HEK293T (cell line): ENCODE data around the gene JPH4.

Experiments used
- CTCF ChIA-PET: fragments of 350-600 bp; formaldehyde crosslinking; extraction: SDS; loops from one replicate; lab custom pipeline; 2021; ENCODE audit warnings: antibody characterized with exemption, inconsistent platforms; lab: Yijun Ruan, JAX
- POLR2A ChIA-PET: fragments of 350-600 bp; formaldehyde crosslinking; extraction: SDS; loops from one replicate; lab custom pipeline; 2020; ENCODE audit warnings: antibody characterized with exemption, inconsistent platforms; lab: Yijun Ruan, JAX
- DNase-seq: peaks from one replicate; pipeline ENCODE4 v3.0.0; 2012; ENCODE audit warnings: mixed read lengths; ENCODE audit errors: extremely low spot score
- ARNT ChIP-seq: fragments of 450-650 bp; IDR thresholded peaks from 2 replicates; pipeline ENCODE4 v1.6.1; 2017; ENCODE audit warnings: mild to moderate bottlenecking
- BHLHE40 ChIP-seq: fragments of 450-650 bp; IDR thresholded peaks from 2 replicates; pipeline ENCODE4 v1.6.1; 2016; ENCODE audit warnings: mild to moderate bottlenecking, moderate library complexity, borderline replicate concordance
- CTBP1 ChIP-seq: fragments of 450-650 bp; IDR thresholded peaks from 2 replicates; pipeline ENCODE4 v1.6.1; 2016; ENCODE audit warnings: borderline replicate concordance
- ELF4 ChIP-seq: fragments of 450-650 bp; IDR thresholded peaks from 2 replicates; pipeline ENCODE4 v1.6.1; 2017; ENCODE audit warnings: antibody characterized with exemption
- FOXA1 ChIP-seq: fragments of 450-650 bp; IDR thresholded peaks from 2 replicates; pipeline ENCODE4 v1.6.1; 2016; ENCODE audit warnings: mild to moderate bottlenecking
- FOXK2 ChIP-seq: fragments of 450-650 bp; IDR thresholded peaks from 2 replicates; pipeline ENCODE4 v1.6.1; 2016; ENCODE audit warnings: mild to moderate bottlenecking
- FOXM1 ChIP-seq: fragments of 450-650 bp; IDR thresholded peaks from 2 replicates; pipeline ENCODE4 v1.6.1; 2017; ENCODE audit warnings: mild to moderate bottlenecking, borderline replicate concordance
- HDGF ChIP-seq: fragments of 450-650 bp; IDR thresholded peaks from 2 replicates; pipeline ENCODE4 v1.6.1; 2017; ENCODE audit warnings: antibody characterized with exemption, borderline replicate concordance
- L3MBTL2 ChIP-seq: fragments of 450-650 bp; conservative IDR thresholded peaks from 2 replicates; pipeline ENCODE4 v1.6.1; 2016; ENCODE audit warnings: mild to moderate bottlenecking
- LEF1 ChIP-seq: fragments of 450-650 bp; IDR thresholded peaks from 2 replicates; pipeline ENCODE4 v1.6.1; 2017; ENCODE audit warnings: mild to moderate bottlenecking, borderline replicate concordance
- NFRKB ChIP-seq: fragments of 450-650 bp; IDR thresholded peaks from 2 replicates; pipeline ENCODE4 v1.6.1; 2016; ENCODE audit warnings: mild to moderate bottlenecking, moderate library complexity
- SP1 ChIP-seq: fragments of 450-650 bp; IDR thresholded peaks from 2 replicates; pipeline ENCODE4 v1.6.1; 2017
- SUZ12 ChIP-seq: fragments of 450-650 bp; IDR thresholded peaks from 2 replicates; pipeline ENCODE4 v1.6.1; 2016; ENCODE audit warnings: mild to moderate bottlenecking
- TARDBP ChIP-seq: fragments of 450-650 bp; IDR thresholded peaks from 2 replicates; pipeline ENCODE4 v1.6.1; 2016
- ZNF384 ChIP-seq: fragments of 450-650 bp; IDR thresholded peaks from 2 replicates; pipeline ENCODE4 v1.6.1; 2016
- TF ChIP-seq, protein P1 (sequence below): fragments of 450-650 bp; IDR thresholded peaks from 2 replicates; pipeline ENCODE4 v1.6.1; 2016

Gene JPH4

DNA sequence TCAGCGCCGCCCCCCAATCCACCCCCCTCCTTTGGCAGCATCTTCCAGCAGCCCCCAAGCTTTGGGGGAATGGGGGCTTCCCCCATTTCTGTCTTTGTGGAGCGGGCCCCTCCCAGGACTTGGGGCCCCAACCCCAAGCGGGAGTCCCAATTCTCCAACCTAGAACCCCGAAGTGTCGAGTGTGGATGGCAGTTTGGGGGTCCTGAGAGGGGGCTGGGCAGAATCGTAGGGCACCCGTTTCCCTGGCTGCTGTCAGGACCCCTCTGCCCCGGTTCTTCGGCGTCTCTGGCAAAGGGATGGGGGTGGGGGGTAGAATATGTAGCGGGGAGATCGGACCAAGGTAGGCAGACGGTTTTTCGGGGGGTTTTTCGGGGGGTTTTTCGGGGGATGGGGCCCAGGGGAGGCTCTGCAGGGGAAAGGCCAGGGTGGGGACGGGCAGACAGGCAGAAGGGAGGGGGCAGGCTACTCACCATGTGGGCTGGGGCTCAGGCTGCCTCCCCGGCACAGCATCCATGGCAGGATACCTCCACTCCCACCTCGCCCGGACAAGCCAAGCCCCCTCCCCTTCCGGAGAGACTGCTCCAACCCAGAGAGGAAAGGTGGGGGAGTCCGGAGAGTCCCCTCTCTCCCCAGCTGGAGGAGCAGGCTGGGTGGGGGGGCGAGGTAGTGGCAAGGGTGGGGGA lies 739 bp downstream of the JPH4 start:
- DNase-seq = no peak
- CTCF ChIA-PET = interaction anchor here (1.0 kb wide), 1 partner anchor 9 kb away, joined by 3 read pairs; no protein-coding TSS in a partner anchor
- POLR2A ChIA-PET = no interaction called here
- TF ChIP-seq SP1 = no peak
- no peak for TF ChIP-seq ARNT
- no peak for TF ChIP-seq NFRKB
- no peak for TF ChIP-seq CTBP1
- no peak for TF ChIP-seq LEF1
- TF ChIP-seq TARDBP = no peak
- TF ChIP-seq L3MBTL2 = no peak
- TF ChIP-seq FOXK2 = no peak
- TF ChIP-seq ZNF384 = no peak
- no peak for TF ChIP-seq FOXA1

DNA sequence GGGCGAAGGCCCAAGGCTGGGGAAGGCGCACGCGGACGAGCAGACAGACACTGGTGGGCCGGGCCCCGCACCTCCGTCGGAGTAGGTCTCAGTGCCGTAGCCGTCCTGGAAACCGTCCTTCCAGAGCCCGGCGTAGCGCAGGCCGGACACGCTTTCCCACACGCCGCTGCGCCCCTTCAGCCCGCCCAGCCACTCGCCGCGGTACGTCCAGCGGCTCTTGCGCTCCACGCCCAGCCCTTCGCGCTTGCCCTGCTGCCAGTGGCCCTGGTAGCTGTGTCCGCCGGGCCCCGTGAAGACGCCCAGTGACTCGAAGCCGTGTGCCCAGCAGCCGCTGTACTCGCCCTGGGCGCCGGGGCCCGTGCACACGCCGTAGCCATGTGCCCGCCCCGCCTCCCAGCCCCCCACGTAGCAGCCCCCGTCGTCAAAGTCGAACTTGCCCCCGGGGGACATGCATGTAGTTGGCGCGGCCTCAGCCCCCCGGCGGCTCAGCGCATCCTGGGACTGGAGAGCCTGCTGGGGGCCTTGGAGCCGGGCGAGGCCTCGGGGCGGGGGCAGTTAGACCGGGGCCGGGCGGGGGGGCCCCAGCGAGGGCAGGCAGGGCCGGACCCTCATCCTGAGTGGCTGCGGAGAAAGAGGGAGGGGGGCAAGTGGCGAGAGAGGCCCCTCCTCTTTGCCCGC lies 1.4 kb downstream of the JPH4 start:
- ChIA-PET POLR2A (no interaction called here), CTCF (no interaction called here)
- TF ChIP-seq FOXK2 (no peak), SUZ12 (no peak), LEF1 (no peak), L3MBTL2 (no peak), TARDBP (no peak)
- TF ChIP-seq, protein P1, sequence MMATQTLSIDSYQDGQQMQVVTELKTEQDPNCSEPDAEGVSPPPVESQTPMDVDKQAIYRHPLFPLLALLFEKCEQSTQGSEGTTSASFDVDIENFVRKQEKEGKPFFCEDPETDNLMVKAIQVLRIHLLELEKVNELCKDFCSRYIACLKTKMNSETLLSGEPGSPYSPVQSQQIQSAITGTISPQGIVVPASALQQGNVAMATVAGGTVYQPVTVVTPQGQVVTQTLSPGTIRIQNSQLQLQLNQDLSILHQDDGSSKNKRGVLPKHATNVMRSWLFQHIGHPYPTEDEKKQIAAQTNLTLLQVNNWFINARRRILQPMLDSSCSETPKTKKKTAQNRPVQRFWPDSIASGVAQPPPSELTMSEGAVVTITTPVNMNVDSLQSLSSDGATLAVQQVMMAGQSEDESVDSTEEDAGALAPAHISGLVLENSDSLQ = no peak
- DNase-seq = no peak

DNA sequence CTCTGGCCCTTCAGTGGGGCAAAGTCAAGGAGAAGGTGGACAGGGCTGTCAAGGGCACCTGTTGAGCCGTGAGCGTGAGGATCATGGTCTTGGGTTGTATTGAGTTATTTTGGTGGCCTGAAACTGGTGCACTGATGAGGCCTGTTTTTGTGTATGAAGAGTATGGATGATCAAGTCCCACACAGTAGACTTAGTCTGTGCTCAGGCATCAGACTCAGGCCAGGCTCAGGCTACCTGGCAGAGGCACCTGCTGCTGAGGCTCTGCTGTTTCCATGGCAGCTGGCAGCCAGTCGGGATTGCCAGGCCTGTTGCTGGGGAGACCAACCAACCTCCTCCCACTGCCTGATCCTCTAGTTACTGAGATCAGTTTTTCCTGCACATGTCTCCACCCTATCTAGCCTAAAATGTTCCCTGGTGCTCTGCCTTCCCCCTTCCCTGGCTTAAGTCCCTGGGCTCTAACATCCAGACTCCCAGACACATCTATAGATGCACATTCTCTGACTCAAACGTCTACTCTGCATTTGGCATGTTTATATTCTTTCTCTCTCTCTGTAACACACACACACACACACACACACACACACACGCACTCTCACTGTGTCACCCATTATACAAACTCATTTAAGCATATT lies 5.1 kb downstream of the JPH4 start:
- TF ChIP-seq NFRKB (no peak), CTBP1 (no peak), BHLHE40 (no peak), ARNT (no peak), L3MBTL2 (no peak), FOXA1 (no peak), TARDBP (no peak), FOXK2 (no peak), SP1 (no peak), ELF4 (no peak), SUZ12 (no peak), FOXM1 (no peak), ZNF384 (no peak), LEF1 (no peak), HDGF (no peak)
- TF ChIP-seq, protein P1 = no peak
- no peak for DNase-seq
- CTCF ChIA-PET = no interaction called here
- POLR2A ChIA-PET = no interaction called here

DNA sequence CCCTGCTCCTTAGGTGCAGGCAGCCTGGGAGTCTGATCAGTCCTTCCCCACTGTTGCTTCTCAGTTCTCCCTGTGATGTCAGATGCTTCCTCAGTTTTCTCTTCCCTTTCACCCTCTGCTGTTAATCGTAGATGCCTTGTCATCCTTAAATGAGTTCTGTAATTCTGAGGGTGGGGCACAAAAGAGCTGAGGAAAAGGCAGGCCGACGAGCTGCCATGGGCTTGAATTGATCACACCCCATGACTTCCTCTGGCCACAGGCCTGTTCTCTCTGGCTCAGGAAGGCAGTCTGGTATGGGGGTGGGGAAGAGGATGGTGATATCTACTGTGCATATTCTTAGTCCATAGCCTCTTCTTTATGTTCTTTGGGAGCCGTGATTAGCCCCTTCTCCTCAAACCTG lies 5.8 kb downstream of the JPH4 start:
- ChIA-PET POLR2A (no interaction called here), CTCF (no interaction called here)
- TF ChIP-seq FOXM1 (no peak), TARDBP (no peak), ELF4 (no peak), L3MBTL2 (no peak), CTBP1 (no peak), LEF1 (no peak), SUZ12 (no peak), ZNF384 (no peak), BHLHE40 (no peak), FOXK2 (no peak), SP1 (no peak), ARNT (no peak), HDGF (no peak), NFRKB (no peak), FOXA1 (no peak)
- TF ChIP-seq, protein P1 = no peak
- DNase-seq = no peak

DNA sequence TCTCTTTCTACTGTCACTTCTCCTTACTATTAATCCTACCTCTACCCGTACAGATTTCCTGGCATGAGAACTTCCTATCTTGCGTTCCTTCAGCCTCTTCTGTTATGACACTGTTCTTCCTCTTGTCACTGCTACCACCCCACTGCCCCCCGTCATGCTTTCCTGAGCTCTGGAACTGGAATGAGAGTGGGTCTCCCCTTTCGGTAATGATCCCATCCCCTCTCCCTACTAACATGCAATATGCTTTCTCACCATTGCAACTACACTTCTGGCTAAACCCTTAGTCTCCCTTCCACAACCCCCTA lies 6.1 kb downstream of the JPH4 start:
- ChIA-PET CTCF (interaction anchor here (1.1 to 1.2 kb wide), 2 partner anchors 8 to 14 kb away, joined by 3 to 5 read pairs; no protein-coding TSS in a partner anchor), POLR2A (no interaction called here)
- TF ChIP-seq ELF4 (no peak), TARDBP (no peak), L3MBTL2 (no peak), ARNT (no peak), SP1 (no peak), SUZ12 (no peak), NFRKB (no peak)
- TF ChIP-seq, protein P1 = no peak
- DNase-seq = no peak
